HG02623 (cell line): ENCODE results near the gene TCEANC2.
"Not testable (repeated sequence)": the region's sequence is repeated elsewhere in the genome, so short reads cannot be mapped to it uniquely, and the experiment has no call there.

ENCODE experiments used
- ATAC-seq: cut with Tn5 transposase; IDR thresholded peaks from one replicate; pipeline ENCODE4 v1.9.1; 2021; ENCODE audit warnings: moderate library complexity; ENCODE audit not compliant: unreplicated experiment

The TCEANC2 gene

DNA sequence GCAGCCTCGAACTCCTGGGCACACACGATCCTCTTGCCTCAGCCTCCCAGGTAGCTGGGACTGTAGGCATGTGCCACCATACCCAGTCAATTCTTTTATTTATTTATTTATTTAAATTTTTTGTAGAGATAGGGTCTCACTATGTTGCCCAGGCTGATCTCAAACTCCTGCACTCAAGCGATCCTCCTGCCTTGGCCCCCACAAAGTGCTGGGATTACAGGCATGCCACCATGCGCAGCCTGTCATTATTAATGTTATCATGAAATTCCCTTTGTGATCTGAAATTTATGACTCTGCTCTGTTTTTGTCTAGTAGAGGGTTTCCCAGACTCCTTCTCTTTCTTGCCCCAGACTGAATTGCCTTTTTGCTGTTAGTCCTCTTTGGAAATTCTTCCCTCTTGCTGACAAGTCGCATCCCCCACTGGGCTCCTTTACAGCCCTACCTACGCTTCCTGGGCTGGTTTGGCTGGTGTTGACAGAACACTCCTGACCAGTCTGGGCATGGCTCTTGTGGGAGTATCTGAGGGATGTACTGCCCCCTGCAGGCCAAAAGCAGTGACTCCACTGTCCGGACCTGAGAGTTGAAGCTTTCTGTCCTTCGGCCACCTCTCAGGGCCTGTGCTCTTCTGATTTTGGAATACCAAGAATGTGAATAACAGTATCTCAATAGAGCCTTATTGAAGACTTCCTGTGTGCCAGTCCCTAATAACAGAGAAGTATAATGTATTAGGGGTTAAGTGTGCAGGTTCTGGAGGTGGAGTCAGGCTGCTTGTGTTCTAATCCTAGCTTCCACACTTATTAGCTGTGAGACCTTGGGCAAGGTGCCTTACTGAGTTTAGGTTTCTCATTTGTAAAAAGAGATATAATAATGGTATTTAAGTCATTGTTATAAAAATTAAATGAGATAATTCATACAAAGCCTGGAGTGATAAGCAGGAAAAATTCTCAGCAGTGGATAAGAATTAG, 28.2 kb downstream of the TCEANC2 start:
- ATAC-seq, result peak; percentile 45

DNA sequence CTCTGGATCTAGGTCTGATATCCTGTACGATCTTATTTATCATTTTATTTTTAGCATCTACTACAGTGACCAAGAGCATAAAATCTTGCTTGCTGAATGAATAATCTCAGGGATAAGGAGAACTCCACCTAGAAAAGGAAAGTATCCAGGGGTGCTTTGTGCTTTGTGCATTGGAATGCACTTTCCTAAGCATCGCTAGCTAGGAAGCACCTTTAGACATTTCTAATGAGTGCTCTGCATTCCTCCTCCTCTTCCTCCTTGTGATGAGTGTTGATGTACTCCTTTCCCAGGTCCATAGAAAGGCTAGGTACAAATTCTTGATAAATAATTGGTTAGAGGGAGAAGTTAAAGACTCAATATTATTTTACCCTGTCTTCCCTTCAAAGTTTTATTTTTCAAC, 31.4 kb downstream of the TCEANC2 start:
- no peak for ATAC-seq

DNA sequence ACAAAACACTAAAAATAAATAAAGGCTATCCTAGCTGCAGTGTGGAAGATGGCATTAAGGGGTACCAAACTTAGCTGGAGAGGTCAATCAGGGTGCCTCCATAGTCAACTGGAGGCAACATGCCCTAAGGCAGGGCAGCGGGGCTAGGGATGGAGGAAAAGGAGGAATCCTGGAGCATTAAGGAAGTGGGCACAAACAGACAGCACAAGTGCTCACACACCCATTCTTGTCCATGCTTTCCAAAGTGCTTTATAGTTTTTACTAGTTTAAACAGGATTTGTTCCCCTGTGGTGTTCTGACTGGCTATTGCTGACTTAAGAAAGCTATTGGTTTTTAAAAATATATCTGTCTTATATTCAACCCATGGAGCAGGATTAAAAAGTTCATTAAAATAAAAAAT, 33.3 kb downstream of the TCEANC2 start:
- no peak for ATAC-seq

- ATAC-seq, result no peak
Observed at GRCh38 chr1:54088385-54088784, 35.0 kb downstream of the TCEANC2 start.

DNA sequence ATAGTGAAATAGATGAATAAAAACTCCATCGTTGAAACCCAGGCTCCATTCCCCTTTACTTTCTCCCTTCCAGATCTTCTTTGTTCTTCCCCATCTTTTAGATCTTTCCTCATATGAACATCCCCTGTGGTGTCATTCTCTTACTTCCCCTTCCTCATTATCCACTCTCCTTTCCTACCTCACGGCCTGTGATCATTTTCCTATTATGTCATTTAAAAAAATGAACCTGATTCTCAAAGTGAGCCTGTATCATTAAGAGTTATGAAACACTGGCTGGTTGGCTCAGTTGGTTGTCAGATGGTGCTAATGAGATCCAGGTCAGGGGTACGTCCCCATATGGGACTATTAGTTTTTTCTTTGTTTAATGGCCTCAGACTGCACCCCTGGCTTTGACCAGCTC, 38.3 kb downstream of the TCEANC2 start:
- ATAC-seq, result no peak

GRCh38 chr1:54094001-54094729, 40.8 kb downstream of the TCEANC2 start:
- ATAC-seq, result no peak

DNA sequence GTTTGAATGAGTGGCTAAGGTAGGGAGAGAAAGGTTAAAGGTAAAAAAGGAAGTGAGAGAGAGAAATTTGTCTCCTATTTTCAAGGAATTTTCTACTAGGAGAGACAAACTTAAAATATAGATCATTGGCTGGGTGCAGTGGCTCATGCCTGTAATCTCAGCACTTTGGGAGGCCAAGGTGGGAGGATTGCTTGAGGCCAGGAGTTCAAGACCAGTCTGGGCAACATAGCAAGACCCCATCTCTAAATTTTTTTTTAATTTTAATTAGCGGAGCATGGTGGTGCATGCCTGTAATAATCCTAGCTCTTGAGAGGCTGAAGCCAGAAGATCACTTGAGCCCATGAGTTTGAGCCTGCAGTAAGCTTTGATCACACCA, 41.3 kb downstream of the TCEANC2 start:
- not testable (repeated sequence) for ATAC-seq

GRCh38 chr1:54095546-54096226, 42.3 kb downstream of the TCEANC2 start:
- ATAC-seq, result no peak

GRCh38 chr1:54096227-54096876, 42.9 kb downstream of the TCEANC2 start:
- ATAC-seq, result no peak

- no peak for ATAC-seq
Observed at GRCh38 chr1:54096877-54097240, 43.5 kb downstream of the TCEANC2 start.

DNA sequence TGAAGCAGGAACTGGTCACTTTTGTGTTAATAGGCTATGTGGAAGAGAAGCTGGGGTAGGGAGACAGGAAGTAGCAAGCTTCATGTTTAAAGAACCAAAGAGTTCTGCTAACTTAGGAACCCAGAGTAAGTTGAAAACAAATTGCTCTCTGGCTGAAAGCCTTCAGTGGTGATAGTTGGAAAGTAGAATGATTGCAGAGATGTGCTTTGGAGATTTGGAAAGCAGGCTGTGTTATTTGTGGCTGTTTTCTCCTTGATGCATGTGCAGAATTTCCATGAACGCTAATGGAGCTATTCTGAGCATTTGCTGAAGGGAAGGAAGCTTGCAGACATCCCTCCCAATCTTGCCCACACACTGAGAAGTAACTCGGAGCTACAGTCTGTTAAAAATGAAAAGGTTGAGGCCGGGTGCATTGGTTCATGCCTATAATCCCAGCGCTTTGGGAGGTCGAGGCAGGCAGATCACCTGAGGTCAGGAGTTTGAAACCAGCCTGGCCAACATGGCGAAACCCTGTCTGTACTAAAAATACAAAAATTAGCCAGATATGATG, 45.7 kb downstream of the TCEANC2 start:
- ATAC-seq, result no peak

DNA sequence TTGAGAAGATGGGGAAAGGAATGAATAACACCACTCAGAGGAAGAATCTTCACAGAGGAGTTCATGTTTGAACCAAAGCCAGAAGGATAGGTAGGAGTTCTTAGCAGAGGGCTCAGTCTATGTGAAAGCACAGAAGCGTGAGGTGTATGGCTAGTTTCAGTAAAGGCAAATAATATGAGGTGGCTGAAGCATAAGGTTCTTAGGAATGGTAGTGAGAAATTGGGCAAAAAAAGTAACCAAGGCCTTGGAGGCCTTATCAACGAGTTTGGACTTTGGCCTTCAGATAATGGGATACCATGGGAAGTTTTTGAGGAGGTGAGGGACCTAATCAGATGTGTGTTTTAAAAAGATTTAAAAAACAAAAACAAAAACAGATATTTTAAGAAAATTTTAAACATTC, 47.1 kb downstream of the TCEANC2 start:
- no peak for ATAC-seq

GRCh38 chr1:54103414-54103813, 50.0 kb downstream of the TCEANC2 start:
- no peak for ATAC-seq

DNA sequence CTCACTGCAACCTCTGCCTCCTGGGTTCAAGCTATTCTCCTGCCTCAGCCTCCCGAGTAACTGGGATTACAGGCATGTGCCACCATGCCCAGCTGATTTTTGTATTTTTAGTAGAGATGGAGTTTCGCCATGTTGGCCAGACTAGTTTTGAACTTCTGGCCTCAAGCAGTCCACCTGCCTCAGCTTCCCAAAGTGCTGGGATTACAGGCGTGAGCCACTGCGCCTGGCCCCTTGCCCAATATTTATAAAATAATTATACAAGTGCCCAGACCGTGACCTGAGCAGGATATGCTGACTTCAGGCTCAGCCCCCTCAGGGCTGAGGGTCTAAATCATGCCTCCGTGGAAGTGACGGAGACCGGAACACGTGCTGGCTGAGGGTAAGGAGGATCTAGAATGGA, 51.2 kb downstream of the TCEANC2 start:
- ATAC-seq, result not testable (repeated sequence)

GRCh38 chr1:54105080-54105479, 51.7 kb downstream of the TCEANC2 start:
- no peak for ATAC-seq

GRCh38 chr1:54105736-54106269, 52.4 kb downstream of the TCEANC2 start:
- no peak for ATAC-seq

GRCh38 chr1:54107131-54107530, 53.7 kb downstream of the TCEANC2 start:
- ATAC-seq, result no peak

GRCh38 chr1:54108156-54108555, 54.7 kb downstream of the TCEANC2 start:
- no peak for ATAC-seq

- no peak for ATAC-seq
Observed at GRCh38 chr1:54109129-54110090, 56.0 kb downstream of the TCEANC2 start.
